ENCODE results near the gene SLC9A8. TPM values are rescaled to one million over a fixed set of nuclear protein-coding genes. Genes with fewer than 3 reads are reported as not detected.

Gene SLC9A8
- total RNA-seq, 1 experiment from 2014 or later: 21.5 TPM

DNA sequence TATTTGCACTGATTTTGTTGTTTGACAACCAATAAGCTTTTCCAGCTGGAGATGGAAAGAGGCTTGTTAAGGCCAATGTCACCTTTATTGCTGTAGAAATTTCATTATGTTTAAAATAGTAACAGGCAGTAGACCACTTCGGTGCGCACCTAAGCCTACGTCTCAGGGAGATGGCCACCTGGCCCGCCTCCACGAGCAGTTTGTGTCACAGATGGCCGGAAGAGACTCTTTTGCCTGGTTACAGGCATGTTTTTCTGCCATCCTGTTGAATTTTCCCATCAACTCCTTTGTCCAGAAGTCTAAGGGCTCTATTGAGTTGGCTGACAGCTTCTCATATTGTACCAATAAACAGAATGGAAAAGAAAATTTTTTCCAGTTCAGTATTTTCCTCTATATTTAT lies 51.0 kb downstream of the SLC9A8 start:
- 0 out of 2 replicates have a peak, but pooled peaks cover 4% of the 10 kb centered on the region for H4K20me1 ChIP-seq (ENCODE audit: insufficient read depth, low read depth, low read length)
- no peak overlapping the region for H3K4me2 ChIP-seq (ENCODE audit: low read depth, low read length, poor library complexity, severe bottlenecking)
- H3K36me3 ChIP-seq (ENCODE audit: insufficient read depth, low read length): peaks cover 15% of the 10 kb centered on the region; the same call in 1 of the 2 replicates
- no peak overlapping the region for H3K27ac ChIP-seq (ENCODE audit: low read length)
- no peak overlapping the region for H3K9ac ChIP-seq (ENCODE audit: low read length)
- no peak overlapping the region for H2AFZ ChIP-seq (ENCODE audit: low read length)
- H3K79me2 ChIP-seq (ENCODE audit: low read length): no peaks in the 10 kb centered on the region
- no peaks in the 10 kb centered on the region for H3K9me3 ChIP-seq (ENCODE audit: low read length)
- H3K27me3 ChIP-seq (ENCODE audit: low read length): no peaks in the 10 kb centered on the region
- H3K4me3 ChIP-seq (ENCODE audit: low read length): no peak overlapping the region
- H3K4me1 ChIP-seq (ENCODE audit: low read length): peaks cover 5% of the 10 kb centered on the region; the same call in 1 of the 2 replicates
- no peak for DNase-seq
- H3K9me2 ChIP-seq (replicated peaks; ENCODE audit: insufficient read depth, low read length): no peaks in the 10 kb centered on the region

DNA sequence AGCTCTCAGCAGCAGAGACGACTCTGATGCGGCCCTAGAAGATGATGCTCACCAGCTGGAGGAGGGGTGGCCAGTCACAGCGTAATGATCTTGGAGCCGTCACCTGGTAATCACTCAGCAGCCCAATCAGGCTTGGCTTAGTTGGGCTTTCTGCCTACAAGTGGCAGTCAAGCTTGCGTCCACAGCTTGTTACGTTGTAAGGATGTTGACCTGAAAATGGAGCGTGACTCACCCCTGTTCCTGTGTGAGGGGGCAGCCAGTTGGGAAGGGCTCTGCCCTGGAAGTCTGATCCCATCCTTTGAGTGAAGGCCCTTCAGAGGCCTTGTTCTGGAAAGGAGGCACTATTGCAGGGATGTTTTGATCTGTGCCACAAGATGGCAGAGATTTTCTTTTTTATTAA lies 52.9 kb downstream of the SLC9A8 start:
- Histone ChIP-seq H4K20me1 (ENCODE audit: insufficient read depth, low read depth, low read length) (no peaks in the 10 kb centered on the region), H3K4me3 (ENCODE audit: low read length) (no peak overlapping the region), H3K4me1 (ENCODE audit: low read length) (peaks cover 5% of the 10 kb centered on the region; the same call in 1 of the 2 replicates), H3K9me3 (ENCODE audit: low read length) (no peaks in the 10 kb centered on the region), H3K4me2 (ENCODE audit: low read depth, low read length, poor library complexity, severe bottlenecking) (no peak overlapping the region), H3K79me2 (ENCODE audit: low read length) (no peaks in the 10 kb centered on the region), H3K27ac (ENCODE audit: low read length) (no peak overlapping the region), H3K36me3 (ENCODE audit: insufficient read depth, low read length) (peaks cover 15% of the 10 kb centered on the region; the same call in 1 of the 2 replicates), H3K27me3 (ENCODE audit: low read length) (no peaks in the 10 kb centered on the region), H2AFZ (ENCODE audit: low read length) (no peak overlapping the region), H3K9ac (ENCODE audit: low read length) (no peak overlapping the region), H3K9me2 (replicated peaks; ENCODE audit: insufficient read depth, low read length) (no peaks in the 10 kb centered on the region)
- no peak for DNase-seq

DNA sequence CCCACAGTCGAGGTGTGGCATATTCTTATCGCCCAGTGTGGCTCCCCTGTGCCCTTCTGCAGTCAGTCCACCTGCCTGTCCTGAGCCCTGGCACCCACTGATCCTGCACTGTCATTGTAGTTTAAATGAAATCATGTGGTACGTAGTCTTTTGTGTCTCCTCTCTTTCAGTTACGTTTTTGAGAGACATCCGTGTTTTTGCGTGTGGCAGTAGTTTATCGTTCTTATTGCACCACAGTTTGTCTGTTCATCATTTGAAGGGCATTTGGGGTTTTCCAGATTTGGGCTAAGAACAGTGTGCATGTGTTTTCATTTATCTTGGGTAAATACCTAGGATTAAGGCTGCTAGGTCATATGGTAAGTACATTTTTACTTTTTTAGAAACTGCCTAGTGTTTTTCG lies 53.4 kb downstream of the SLC9A8 start:
- Histone ChIP-seq H4K20me1 (ENCODE audit: insufficient read depth, low read depth, low read length) (no peaks in the 10 kb centered on the region), H3K36me3 (ENCODE audit: insufficient read depth, low read length) (peaks cover 15% of the 10 kb centered on the region; the same call in 1 of the 2 replicates)

DNA sequence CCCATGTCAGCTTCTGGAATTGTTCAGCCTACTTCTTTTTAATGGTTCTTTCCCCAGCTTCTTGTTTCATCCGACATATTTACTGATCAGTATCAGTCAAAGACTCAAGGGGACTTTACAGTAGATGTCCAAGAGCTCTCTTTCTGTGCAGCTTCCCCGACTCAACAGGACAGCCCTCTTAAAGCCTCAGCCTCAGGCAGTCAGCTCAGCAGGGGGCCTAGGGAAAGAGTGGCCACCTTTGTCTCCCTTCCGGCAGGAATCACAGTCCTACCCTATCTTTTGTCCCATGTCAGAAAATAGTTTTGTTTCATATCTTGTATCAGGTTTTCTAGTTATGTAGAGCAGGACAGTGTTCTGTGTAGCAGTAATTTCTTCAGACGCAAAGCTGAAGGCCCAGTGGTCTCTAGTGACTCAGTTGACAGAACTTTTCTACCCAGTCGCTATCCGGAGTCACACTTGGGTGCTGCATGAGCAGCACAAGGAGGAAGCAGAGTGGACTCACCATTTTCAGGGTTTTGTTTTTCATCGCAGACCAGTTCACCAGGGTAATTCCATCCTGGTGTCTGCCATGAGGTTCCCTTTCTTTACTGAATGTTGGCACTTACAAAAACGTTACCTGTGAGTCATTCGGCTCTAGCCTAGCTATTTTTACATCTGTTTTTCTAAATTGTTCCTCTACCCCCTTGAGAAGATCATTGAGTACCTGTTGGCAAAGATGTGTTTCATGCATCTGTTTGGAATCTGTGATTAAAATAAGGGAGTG lies 55.0 kb downstream of the SLC9A8 start:
- Histone ChIP-seq H4K20me1 (ENCODE audit: insufficient read depth, low read depth, low read length) (no peaks in the 10 kb centered on the region), H3K79me2 (ENCODE audit: low read length) (no peaks in the 10 kb centered on the region), H3K27me3 (ENCODE audit: low read length) (no peaks in the 10 kb centered on the region), H3K9ac (ENCODE audit: low read length) (no peak overlapping the region), H3K27ac (ENCODE audit: low read length) (no peak overlapping the region), H3K9me3 (ENCODE audit: low read length) (no peaks in the 10 kb centered on the region), H2AFZ (ENCODE audit: low read length) (no peak overlapping the region), H3K36me3 (ENCODE audit: insufficient read depth, low read length) (peaks cover 15% of the 10 kb centered on the region; the same call in 1 of the 2 replicates), H3K4me3 (ENCODE audit: low read length) (no peak overlapping the region), H3K9me2 (replicated peaks; ENCODE audit: insufficient read depth, low read length) (no peaks in the 10 kb centered on the region), H3K4me2 (ENCODE audit: low read depth, low read length, poor library complexity, severe bottlenecking) (no peak overlapping the region), H3K4me1 (ENCODE audit: low read length) (peaks cover 5% of the 10 kb centered on the region; the same call in 1 of the 2 replicates)
- no peak for DNase-seq

More for the DNA sequence above, 53.4 kb downstream of the SLC9A8 start:
- Histone ChIP-seq H3K9me2 (replicated peaks; ENCODE audit: insufficient read depth, low read length) (no peaks in the 10 kb centered on the region), H3K4me3 (ENCODE audit: low read length) (no peak overlapping the region), H3K9ac (ENCODE audit: low read length) (no peak overlapping the region), H2AFZ (ENCODE audit: low read length) (no peak overlapping the region), H3K4me2 (ENCODE audit: low read depth, low read length, poor library complexity, severe bottlenecking) (no peak overlapping the region), H3K4me1 (ENCODE audit: low read length) (peaks cover 5% of the 10 kb centered on the region; the same call in 1 of the 2 replicates), H3K9me3 (ENCODE audit: low read length) (no peaks in the 10 kb centered on the region), H3K27me3 (ENCODE audit: low read length) (no peaks in the 10 kb centered on the region), H3K79me2 (ENCODE audit: low read length) (no peaks in the 10 kb centered on the region), H3K27ac (ENCODE audit: low read length) (no peak overlapping the region)
- DNase-seq: no peak

DNA sequence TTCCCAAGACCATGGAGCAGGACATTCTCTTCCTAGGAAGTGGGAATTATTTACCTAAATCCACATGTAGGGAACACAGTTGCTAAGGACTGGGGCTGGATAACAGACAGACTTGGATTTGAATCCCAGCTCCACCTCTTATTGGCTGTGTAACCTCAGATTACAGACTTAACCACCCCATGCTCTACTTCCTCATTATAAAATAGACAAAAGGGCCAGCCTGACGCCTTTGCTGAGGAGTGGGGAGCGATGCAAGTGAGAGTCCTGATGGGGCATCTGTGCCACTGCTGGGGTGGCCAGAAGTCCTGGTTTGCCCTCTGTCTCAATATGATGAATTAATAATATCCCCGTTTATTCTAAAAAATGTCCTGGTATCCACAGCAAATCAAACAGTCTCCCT lies 55.9 kb downstream of the SLC9A8 start:
- Histone ChIP-seq H3K4me3 (ENCODE audit: low read length) (no peak overlapping the region), H3K4me1 (ENCODE audit: low read length) (peaks cover 5% of the 10 kb centered on the region; the same call in 1 of the 2 replicates), H3K9me2 (replicated peaks; ENCODE audit: insufficient read depth, low read length) (no peaks in the 10 kb centered on the region), H3K36me3 (ENCODE audit: insufficient read depth, low read length) (peaks cover 12% of the 10 kb centered on the region; the same call in 1 of the 2 replicates), H3K9ac (ENCODE audit: low read length) (no peak overlapping the region), H3K27me3 (ENCODE audit: low read length) (no peaks in the 10 kb centered on the region), H3K79me2 (ENCODE audit: low read length) (no peaks in the 10 kb centered on the region), H2AFZ (ENCODE audit: low read length) (no peak overlapping the region), H4K20me1 (ENCODE audit: insufficient read depth, low read depth, low read length) (no peaks in the 10 kb centered on the region), H3K4me2 (ENCODE audit: low read depth, low read length, poor library complexity, severe bottlenecking) (no peak overlapping the region), H3K9me3 (ENCODE audit: low read length) (no peaks in the 10 kb centered on the region), H3K27ac (ENCODE audit: low read length) (no peak overlapping the region)
- DNase-seq: no peak

DNA sequence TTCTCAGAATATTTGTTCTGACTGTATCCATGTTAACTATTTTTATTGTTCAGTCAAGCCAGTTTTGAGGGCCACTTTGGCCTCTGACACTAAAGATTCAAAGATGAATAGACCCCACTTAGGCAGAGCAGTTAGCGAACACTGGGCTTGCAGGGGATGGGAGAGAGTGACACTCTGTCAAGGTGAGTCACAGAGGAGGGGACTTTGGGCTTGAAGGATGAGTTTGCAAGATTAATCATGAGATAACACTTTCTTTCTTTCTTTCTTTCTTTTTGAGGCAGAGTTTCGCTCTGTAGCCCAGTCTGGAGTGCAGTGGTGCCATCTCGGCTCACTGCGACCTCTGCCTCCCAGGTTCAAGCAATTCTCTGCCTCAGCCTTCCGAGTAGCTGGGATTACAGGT lies 56.3 kb downstream of the SLC9A8 start:
- Histone ChIP-seq H4K20me1 (ENCODE audit: insufficient read depth, low read depth, low read length) (no peaks in the 10 kb centered on the region), H3K36me3 (ENCODE audit: insufficient read depth, low read length) (peaks cover 12% of the 10 kb centered on the region; the same call in 1 of the 2 replicates), H3K4me3 (ENCODE audit: low read length) (no peak overlapping the region), H3K27me3 (ENCODE audit: low read length) (no peaks in the 10 kb centered on the region), H2AFZ (ENCODE audit: low read length) (no peak overlapping the region), H3K4me1 (ENCODE audit: low read length) (peaks cover 5% of the 10 kb centered on the region; the same call in 1 of the 2 replicates), H3K9me3 (ENCODE audit: low read length) (no peaks in the 10 kb centered on the region), H3K9me2 (replicated peaks; ENCODE audit: insufficient read depth, low read length) (no peaks in the 10 kb centered on the region), H3K4me2 (ENCODE audit: low read depth, low read length, poor library complexity, severe bottlenecking) (no peak overlapping the region), H3K27ac (ENCODE audit: low read length) (no peak overlapping the region), H3K79me2 (ENCODE audit: low read length) (no peaks in the 10 kb centered on the region), H3K9ac (ENCODE audit: low read length) (no peak overlapping the region)
- DNase-seq: no peak

DNA sequence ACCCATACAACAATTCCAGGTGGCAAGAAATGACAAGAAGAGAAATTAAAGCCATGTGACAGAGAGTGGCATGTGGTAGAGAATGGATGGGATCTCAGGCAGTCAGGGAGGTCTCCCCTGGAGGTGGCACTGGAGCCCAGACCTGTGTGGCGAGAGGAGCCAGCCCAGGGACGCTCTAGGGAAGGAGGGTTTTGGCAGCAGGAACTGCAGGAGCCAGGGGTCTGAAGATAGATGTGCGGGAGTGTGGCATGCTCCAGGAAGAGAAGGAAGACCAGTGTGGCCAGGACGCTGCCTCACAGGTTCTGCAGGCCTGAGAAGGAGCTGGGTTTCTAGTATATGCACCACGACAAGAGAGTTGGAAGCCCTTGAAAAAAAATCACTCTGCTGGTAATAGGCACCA lies 57.6 kb downstream of the SLC9A8 start:
- Histone ChIP-seq H3K4me3 (ENCODE audit: low read length) (no peak overlapping the region), H3K4me2 (ENCODE audit: low read depth, low read length, poor library complexity, severe bottlenecking) (no peak overlapping the region), H3K27ac (ENCODE audit: low read length) (no peak overlapping the region), H3K4me1 (ENCODE audit: low read length) (peaks cover 5% of the 10 kb centered on the region; the same call in 1 of the 2 replicates), H3K79me2 (ENCODE audit: low read length) (no peaks in the 10 kb centered on the region), H3K9me3 (ENCODE audit: low read length) (no peaks in the 10 kb centered on the region), H3K9ac (ENCODE audit: low read length) (no peak overlapping the region), H3K9me2 (replicated peaks; ENCODE audit: insufficient read depth, low read length) (no peaks in the 10 kb centered on the region), H2AFZ (ENCODE audit: low read length) (no peak overlapping the region), H4K20me1 (ENCODE audit: insufficient read depth, low read depth, low read length) (no peaks in the 10 kb centered on the region), H3K36me3 (ENCODE audit: insufficient read depth, low read length) (peaks cover 5% of the 10 kb centered on the region; the same call in 1 of the 2 replicates), H3K27me3 (ENCODE audit: low read length) (no peaks in the 10 kb centered on the region)
- DNase-seq: no peak

DNA sequence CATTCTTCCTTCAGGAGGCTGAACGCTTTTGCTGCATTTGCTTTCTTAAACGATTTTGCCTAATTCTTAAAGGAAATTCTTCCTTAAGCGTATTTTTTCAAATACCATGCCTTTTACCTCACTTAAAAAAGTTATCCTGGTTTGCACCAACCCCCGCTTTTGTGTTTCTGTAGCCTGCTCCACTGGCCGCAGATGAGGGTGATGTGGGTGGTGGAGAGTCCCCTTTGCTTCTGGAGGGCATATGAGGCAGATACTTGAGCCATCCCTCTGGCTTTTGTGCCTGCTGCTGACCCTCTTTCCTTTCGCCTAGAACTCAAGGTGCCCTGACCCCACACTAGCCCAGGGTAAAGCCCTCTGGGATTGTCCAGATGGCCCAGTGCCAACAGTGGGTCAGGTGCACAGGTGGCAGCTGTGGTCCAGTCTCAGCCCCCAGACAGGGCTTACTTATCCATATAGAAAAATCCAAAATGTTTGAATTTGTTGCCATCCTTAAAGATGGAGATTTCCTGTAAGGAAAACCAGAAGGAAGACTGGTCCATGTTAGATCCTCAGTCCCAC lies 58.8 kb downstream of the SLC9A8 start:
- Histone ChIP-seq H3K4me1 (ENCODE audit: low read length) (peaks cover 5% of the 10 kb centered on the region; the same call in 1 of the 2 replicates), H3K79me2 (ENCODE audit: low read length) (no peaks in the 10 kb centered on the region), H3K27me3 (ENCODE audit: low read length) (no peaks in the 10 kb centered on the region), H3K9me3 (ENCODE audit: low read length) (no peaks in the 10 kb centered on the region), H3K9me2 (replicated peaks; ENCODE audit: insufficient read depth, low read length) (no peaks in the 10 kb centered on the region), H3K9ac (ENCODE audit: low read length) (no peak overlapping the region), H3K27ac (ENCODE audit: low read length) (no peak overlapping the region), H4K20me1 (ENCODE audit: insufficient read depth, low read depth, low read length) (no peaks in the 10 kb centered on the region), H3K4me3 (ENCODE audit: low read length) (no peak overlapping the region), H3K36me3 (ENCODE audit: insufficient read depth, low read length) (peaks cover 5% of the 10 kb centered on the region; the same call in 1 of the 2 replicates), H2AFZ (ENCODE audit: low read length) (no peak overlapping the region), H3K4me2 (ENCODE audit: low read depth, low read length, poor library complexity, severe bottlenecking) (no peak overlapping the region)
- DNase-seq: no peak

Data from Karpas-422 (cell line).